Cortex of kidney (tissue), 1 donor: ENCODE measurements around the gene KIF9.
A peak's percentile ranks its signal among the peaks of the same experiment; 100 is the strongest.
"Not testable (repeated sequence)": the region's sequence is repeated elsewhere in the genome, so short reads cannot be mapped to it uniquely, and the experiment has no call there.

Experiments used
- DNase-seq: peaks from one replicate; lab custom pipeline; 2025; lab: John Stamatoyannopoulos, UW

KIF9 gene, protein sequence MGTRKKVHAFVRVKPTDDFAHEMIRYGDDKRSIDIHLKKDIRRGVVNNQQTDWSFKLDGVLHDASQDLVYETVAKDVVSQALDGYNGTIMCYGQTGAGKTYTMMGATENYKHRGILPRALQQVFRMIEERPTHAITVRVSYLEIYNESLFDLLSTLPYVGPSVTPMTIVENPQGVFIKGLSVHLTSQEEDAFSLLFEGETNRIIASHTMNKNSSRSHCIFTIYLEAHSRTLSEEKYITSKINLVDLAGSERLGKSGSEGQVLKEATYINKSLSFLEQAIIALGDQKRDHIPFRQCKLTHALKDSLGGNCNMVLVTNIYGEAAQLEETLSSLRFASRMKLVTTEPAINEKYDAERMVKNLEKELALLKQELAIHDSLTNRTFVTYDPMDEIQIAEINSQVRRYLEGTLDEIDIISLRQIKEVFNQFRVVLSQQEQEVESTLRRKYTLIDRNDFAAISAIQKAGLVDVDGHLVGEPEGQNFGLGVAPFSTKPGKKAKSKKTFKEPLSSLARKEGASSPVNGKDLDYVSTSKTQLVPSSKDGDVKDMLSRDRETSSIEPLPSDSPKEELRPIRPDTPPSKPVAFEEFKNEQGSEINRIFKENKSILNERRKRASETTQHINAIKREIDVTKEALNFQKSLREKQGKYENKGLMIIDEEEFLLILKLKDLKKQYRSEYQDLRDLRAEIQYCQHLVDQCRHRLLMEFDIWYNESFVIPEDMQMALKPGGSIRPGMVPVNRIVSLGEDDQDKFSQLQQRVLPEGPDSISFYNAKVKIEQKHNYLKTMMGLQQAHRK

DNA sequence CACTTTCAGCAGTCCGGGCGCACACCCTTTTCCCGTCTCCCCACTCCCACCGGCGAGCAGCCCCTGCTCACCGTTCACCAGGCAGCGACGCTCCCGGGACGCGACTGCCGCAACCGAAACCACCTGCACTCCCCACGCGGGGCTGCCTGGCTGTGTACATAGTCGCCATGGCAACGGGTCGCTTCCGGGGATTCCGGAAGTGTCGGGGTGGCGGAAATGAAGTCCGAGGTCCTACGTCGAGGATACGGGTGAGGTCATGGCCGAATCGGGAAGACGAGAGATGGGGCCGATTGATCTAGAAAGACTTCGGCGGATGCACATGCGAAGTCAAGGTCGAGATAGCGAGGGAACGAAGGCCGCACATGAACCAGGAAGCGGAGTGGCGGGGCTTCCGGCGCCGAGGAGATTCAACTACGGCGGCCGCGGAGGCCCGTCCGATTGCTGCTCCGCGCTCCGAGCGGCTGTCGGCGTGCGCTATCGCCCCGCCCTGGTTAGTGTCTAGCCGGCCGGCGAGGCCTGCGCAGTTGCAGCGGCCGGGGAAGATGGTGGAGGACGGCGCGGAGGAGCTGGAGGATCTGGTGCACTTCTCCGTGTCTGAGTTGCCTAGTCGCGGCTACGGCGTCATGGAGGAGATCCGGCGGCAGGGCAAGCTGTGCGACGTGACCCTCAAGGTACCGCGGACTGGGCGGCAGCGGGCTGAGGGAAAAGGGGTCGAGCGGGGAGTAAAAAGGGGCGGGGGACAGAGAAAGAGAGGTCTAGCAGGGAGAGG is at the start of gene KIF9, which contains the start of gene KLHL18:
TSS of gene KIF9 (minus strand) at position 376 of the 769 bp plus-strand sequence. CDS start 5,425 bp downstream, outside the sequence.
TSS of gene KLHL18 (plus strand) at position 521 of the 769 bp plus-strand sequence. CDS start at position 543, 22 bp downstream.
- peak; percentile 22 for DNase-seq

DNA sequence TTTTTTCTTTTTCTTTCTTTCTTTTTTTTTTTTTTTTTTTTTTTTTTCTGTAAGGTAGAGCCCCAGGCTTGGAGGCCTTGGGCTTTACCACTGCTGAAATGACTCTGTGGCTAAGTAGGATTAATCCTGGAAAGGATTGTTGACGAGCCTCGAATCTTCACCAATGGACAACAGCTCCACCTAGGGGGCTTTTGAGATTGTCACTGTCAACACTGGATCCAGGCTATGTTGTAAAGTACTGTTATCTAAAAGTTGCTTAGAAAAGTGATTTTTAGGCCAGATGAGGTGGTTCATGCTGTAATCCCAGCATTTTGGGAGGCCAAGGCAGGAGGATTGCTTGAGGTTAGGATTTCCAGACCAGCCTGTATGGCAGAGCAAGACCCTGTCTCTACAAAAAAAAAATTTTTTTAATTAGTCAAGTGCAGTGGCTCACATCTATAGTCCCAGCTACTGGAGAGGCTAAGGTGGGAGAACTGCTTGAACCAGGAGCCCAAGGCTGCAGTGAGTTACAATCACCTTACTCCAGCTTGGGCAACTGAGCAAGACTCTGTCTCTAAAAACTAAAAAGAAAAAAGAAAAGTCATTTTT is 41.8 kb upstream of the KIF9 start:
- DNase-seq: no peak

DNA sequence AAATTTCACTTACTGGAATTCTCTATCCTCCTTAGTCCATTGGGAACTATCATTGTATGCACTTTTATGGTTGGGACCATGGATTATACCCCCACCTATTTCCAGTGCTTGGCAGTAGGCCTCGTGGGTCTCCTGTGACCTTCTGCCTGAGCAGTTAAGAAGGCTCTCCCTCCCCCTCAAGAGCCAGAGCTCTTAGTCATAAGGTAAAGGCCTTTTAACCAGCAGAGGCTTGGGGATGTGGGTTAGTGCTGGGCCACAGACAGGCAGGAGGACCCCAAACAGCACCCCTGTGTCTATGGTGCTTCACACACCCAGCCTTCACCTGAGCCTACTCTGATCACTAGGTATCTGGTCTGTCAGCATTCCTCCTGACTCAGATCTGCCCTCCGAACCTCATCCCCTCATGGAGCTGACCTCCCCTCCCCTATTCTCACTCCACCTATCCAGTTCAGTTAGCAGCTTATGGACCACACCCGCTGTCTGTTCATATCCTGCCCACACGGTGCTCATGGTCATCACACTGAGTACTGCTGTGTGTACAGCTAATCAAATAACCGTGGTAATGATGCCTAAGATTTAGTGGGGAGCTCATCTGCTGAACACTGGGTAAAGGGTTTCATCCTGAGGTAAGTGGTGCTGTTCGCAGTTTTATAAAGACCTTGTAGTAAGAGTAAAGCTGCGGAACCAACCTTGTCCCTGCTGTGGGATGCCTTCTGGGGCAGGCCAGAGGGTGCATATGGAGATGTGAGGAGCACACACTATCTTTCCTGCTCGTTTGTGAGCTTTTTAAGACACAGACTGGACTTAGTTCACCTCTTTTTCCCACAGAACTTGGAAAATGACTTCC is 41.1 kb upstream of the KIF9 start:
- DNase-seq: no peak

DNA sequence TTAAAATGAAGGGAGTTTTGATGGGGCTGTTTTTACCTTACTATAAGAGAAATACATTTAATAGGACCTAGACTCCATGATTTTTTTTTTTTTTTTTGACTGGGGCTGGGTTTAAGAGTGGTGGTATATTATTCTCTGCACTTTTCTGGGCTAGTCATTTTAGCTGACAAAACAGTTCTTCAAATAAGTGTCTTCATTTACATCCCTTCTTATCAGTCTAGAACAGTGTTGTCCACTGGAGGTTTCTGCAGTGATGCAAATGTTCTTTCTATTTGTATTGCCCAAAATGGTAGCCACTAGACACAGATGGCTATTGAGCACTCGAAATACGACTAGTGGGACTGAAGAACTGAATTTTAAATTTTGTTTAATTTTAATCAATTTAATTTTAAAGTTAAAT is 37.4 kb upstream of the KIF9 start:
- no peak for DNase-seq

DNA sequence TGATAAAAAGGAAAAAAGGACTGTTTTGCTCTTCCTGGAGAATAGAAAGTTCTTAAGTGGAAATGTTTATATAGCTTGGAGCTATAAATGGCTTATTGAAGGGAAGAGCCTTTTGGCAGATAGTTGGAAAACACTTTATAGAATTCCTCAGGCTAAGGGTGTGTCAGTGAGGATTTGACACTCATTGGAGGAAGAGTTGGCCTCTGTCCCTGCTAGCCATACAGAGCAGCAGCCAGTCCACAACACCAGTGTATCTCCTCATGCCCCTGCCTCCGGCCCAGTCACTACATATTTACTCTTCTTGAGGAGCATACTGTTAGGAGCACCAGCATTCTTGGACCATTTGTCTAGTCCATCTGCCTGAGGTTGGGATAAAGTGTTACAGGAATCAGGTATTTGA is 36.3 kb upstream of the KIF9 start:
- no peak for DNase-seq

DNA sequence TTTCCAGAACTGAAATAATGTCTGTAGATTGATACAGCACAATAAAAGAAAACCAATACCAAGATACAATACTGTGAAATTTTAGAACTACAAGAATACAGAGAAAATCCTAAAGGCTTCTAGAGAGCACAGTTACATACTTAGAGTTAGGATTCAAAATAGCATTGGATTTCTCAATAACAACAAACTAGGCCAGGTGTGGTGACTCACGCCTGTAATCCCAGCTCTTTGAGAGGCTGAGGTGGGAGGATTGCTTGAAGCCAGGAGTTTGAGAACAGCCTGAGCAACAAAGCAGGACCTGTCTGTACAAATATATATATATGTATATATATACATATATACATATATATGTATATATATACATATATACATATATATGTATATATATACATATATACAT is 33.6 kb upstream of the KIF9 start:
- not testable (repeated sequence) for DNase-seq

DNA sequence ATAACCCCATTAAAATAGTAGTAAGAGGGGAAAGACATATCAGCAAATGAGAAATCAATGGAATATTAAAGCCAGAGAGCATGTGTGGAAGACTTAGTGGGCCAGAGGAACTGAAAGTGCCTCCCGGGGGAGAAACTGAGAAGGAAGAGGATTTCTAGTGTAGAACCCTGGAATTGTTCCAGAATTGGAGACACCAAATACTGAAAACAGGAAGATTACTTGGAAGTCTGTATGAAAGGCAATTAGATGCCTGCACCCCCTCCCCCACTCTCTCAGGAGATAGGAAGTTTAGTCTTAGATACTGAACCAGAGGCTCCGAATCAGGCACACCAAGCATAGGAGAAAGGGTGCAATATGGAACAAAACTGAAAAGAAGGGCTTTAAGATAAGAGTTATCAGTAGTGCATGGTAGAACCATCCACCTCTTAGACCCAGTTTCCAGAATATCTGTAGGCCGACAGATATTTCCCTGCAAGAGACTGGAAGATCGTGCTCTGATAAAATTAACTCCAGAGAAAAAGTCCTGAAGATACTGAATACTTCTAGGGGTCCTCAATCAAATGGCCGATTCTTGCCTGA is 32.6 kb upstream of the KIF9 start:
- no peak for DNase-seq

DNA sequence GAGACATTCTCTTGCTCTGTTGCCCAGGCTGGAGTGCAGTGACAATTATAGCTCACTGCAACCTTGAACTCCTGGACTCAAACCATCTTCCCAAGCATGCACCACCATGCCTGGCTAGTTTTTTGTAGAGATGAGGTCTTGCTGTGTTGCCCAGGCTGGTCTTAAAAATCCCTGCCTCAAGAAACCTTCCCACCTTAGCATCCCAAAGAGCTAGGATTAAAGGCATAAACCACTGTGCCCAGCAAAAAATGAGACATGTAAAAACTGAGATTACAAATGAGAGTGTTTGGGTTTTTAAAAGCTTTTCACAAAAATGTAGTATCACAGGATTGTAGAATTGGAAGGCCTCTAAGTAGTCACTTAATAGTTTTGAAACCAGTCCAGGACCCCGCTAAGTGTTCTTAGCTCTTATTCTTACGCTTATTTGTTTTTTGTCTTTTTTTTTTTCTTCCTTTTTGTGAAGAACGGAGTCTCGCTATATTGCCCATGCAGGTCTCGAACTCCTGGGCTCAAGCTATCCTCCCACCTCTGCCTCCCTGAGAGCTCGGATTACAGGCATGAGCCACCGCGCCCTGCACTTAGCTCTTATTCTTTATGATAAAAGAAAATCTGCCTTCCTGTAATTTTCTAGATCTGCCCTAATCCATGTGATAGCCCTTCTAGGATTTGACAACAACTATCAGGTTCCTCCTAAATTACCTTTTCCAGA is 31.6 kb upstream of the KIF9 start:
- DNase-seq: no peak

DNA sequence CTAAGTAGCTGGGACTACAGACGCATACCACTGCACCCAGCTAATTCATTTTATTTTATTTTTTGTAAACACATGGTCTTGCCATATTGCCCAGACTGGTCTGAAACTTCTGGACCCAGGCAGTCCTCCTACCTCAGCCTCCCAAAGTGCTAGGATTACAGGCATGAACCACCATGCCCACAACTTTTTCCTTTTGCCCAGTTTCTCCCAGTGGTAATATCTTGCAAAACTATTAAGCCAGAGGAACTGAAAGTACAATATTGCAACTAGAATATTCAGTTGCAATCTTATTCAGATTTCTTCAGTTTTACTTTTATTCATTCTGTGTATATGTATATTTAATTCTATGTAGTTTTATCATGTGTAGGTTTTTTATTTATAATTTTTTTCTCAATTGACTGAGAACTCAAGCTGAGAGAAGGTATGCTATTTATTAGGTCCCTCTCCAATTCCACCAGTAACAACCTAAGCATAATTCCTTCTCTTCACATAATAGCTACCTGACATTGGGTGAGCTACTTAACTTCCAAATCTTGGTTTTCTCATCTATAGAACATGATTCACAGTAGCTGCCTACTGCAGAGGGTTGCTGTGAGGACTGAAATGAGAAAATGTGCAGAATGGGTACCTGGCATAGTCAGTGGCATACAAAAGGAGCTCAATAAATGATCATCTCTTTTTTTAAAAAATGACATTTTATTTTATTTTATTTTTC is 30.9 kb upstream of the KIF9 start:
- DNase-seq: no peak

DNA sequence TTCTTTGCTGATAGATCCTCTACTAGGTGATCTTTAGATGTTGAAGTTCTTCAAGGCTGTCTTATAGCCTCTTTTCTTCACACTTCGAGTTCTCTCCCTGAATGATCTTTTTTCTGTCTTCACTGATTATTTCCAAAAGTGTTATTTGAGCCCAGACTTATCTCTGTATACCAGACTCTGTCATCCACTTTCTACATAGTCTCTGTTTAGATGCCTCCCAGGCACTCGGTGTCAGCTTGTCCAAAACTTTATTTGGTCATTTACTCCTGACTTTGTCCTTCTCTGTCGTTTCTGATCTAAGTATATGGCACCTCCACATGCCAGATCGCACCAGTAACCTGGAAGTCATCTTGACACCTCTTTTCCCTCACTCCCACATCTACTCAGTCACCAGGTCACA is 27.8 kb upstream of the KIF9 start:
- no peak for DNase-seq

DNA sequence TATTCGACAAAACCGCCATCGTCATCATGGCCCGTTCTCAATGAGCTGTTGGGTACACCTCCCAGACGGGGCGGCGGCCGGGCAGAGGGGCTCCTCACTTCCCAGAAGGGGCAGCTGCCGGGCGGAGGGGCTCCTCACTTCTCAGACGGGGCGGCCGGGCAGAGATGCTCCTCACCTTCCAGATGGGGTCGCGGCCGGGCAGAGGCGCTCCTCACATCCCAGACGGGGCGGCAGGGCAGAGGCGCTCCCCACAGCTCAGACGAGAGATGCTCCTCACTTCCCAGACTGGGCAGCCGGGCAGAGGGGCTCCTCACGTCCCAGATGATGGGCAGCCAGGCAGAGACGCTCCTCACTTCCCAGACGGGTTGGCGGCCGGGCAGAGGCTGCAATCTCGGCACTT is 26.6 kb upstream of the KIF9 start:
- DNase-seq: not testable (repeated sequence)

DNA sequence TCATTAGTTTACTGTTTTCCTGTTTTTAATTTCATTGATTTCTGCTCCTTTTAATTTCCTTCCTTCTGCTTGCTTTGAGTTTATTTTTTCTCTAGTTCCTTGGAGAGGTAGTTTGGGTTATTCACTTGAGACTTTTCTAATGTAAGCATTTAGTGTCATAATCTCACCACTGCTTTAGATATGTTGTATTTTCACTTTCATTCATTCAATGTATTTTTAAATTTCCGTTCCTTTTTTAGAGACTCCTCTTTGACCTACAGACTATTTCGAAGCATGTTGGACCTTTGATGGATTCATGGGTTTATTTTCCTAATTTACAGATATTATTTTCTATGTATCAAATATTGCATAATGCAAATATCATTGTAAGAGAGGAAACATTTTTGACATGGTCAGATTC is 23.4 kb upstream of the KIF9 start:
- DNase-seq: no peak

DNA sequence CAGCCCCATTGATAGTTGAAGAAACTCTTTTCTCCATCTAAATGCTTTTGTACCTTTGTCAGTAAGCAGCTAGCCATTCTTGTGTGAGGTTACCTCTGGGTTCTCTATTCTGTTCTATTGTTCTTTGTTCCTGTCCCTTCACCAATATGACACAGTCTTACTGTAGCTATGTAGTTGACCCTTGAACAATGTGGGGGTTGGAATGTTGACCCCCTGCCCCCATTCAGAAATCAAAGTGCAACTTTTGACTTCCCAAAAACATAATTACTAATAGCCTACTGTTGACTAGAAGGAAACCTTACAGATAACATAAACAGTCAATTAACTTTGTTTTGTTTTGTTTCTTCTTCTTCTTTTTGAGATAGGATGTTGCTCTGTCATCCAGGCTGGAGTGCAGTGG is 18.9 kb upstream of the KIF9 start:
- no peak for DNase-seq

DNA sequence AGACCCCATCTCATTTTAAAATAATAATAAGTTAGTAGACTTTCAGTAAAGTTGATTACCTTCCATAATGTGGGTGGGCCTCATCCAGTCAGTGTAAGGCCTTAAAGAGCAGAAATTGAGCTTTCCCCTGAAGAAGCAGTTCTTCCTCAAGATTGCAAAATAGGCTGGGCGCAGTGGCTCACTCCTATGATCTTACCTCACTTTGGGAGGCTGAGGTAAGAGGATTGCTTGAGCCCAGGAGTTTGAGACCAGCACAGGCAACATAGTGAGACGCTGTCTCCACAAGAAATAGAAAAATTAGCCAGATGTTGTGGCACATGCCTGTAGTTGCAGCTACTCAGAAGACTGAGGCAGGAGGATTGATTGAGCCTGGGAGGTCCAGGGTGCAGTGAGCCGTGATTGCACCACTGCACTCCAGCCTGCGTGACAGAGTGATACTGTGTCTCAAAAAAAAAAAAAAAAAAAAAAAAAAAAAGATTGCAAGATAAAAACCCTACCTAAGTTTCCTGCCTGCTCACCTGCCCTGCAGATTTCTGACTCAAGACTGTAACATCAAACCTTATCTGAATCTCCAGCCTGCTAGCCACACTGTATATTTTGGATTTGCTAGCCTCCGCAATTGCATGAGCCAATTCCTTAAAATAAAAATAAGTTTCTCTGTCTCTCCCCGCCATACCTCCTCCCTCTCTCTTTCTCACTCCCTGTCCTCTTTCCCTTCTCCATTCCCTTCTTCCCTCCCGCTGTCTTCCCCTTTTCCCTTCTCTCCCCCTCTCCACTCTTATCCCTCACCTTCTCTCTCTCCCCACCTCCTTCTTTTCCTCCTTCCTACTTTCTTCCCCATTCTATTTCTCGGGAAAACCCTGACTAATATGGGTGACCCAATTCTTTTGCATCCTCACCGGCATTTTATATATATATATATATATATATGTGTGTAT is 17.1 kb upstream of the KIF9 start:
- no peak for DNase-seq

DNA sequence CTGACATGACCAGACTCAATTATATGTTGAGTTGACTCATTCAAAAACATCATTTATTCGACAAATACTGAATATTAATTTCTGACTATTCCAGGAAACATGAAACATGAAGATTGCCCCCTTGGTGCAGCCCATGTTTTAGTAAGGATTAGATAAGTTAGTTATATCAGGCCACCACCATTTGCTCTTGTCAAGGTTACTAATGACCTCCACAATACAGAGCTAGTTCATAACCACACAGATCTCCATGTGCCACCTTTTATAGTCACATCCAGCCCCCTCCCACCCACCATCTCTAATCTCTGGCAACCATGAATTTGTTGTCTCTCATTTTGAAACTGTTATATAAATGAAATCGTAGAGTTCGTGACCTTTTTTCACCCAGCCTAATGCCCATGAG is 15.8 kb upstream of the KIF9 start:
- DNase-seq: no peak

DNA sequence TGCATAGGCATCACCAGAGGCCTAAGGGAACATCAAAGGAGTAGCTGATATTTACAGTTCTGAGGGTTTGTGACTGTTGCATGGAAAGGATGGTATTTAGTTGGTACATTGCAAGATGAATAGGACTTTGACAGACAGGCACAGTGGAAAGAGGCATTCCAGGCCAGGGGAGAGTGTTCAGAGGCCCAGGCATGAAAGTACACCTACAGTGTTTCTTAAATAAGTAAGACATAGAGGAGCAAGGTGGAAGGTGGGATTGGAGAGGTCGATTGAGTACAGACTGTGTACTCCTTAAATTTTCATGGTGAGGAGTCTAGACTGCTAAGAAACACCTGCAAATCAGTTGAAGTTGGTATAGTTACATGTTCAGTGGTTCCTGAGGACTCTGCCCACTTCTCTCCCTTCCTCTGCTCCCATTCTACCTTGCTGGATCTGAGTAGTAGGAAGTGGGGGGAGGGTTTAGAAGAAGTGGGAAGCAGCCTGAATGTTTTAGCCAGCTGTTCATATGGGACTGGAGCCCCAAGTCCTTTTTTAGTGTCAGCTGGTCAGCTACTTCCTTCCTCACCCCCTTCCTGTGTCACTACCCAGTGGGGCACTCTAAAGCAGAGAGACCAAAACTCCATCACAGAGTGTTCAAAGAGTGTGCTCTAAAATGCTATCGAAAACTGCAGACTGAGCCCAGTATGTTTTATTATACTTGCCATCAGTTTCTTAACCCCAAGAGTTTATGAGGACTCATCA is 14.1 kb upstream of the KIF9 start:
- no peak for DNase-seq

DNA sequence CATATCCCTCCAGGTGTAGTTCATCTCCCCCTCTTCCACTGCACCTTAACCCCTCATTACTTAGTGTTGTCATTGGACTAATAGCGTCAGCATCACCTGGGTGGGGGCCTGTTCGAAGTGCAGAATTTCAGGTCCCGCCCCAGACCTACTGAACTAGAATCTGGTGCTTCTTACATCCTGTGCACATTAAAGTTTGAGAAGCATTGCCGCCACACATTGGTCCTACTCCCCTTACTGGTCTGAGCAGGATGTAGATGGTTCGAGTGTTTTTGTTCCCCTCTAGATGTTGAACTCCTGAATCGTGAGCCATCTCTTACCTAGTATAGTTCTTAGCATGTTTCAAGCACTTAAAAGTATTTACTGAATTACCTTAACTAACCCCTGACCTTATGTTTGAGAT is 13.4 kb upstream of the KIF9 start:
- DNase-seq: no peak

DNA sequence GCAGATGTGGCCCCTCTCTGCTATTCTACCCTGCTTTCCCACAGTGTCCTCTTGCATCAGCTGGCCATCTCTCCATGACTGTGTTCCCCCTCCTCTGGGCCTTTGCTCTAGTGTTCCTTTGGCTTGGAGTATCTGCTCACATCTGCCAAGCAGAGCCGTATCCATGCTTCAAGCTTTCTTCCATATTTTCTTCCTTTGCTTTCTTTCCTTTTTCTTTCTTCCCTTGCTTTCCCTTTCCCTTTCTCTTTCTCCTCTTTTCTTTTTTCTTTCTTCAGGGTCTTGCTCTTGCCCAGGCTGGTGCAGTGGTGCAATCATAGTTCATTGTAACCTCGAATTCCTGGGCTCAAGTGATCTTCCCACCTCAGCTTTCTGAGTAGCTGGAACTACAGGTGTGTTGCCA is 12.7 kb upstream of the KIF9 start:
- DNase-seq: no peak
